Osteoblast (primary cell): ENCODE measurements around the gene VPS35L. TPM values are rescaled to one million over a fixed set of nuclear protein-coding genes. Genes with fewer than 3 reads are reported as not detected.

Source experiments
- DNase-seq: peaks from one replicate; pipeline ENCODE4 v3.0.0; 2011; ENCODE audit warnings: low spot score, mixed read lengths; ENCODE audit not compliant: insufficient read length; ENCODE audit errors: missing footprints
- H2AFZ ChIP-seq: 2 replicates; pipeline ENCODE4 v1.6.0; 2011; ENCODE audit warnings: mild to moderate bottlenecking, low read length
- H3K27ac ChIP-seq: 2 replicates; pipeline ENCODE4 v1.5.1; 2011; ENCODE audit warnings: mild to moderate bottlenecking, low read depth, low read length, moderate library complexity
- H3K27me3 ChIP-seq: 2 replicates; pipeline ENCODE4 v1.6.0; 2012; ENCODE audit warnings: mild to moderate bottlenecking, control low read depth, inconsistent platforms, low read length, moderate library complexity; ENCODE audit not compliant: insufficient read depth
- H3K36me3 ChIP-seq: 2 replicates; pipeline ENCODE4 v1.5.1; 2011; ENCODE audit warnings: mild to moderate bottlenecking, low read length, control low read depth, moderate library complexity; ENCODE audit not compliant: insufficient read depth
- H3K4me1 ChIP-seq: 2 replicates; pipeline ENCODE4 v1.5.1; 2011; ENCODE audit warnings: mild to moderate bottlenecking, low read length, control low read depth, moderate library complexity; ENCODE audit not compliant: insufficient read depth
- H3K4me2 ChIP-seq: 2 replicates; pipeline ENCODE4 v1.6.0; 2011; ENCODE audit warnings: mild to moderate bottlenecking, low read length; ENCODE audit not compliant: insufficient read depth
- H3K4me3 ChIP-seq: fragments of 200-600 bp; sonication (generic); 3 replicates; pipeline ENCODE4 v1.5.1; 2012; ENCODE audit warnings: mild to moderate bottlenecking, low read length, inconsistent platforms; ENCODE audit not compliant: insufficient read depth
- H3K79me2 ChIP-seq: 2 replicates; pipeline ENCODE4 v1.6.0; 2012; ENCODE audit warnings: mild to moderate bottlenecking, low read length, control low read depth, inconsistent platforms; ENCODE audit not compliant: insufficient read depth
- H3K9me3 ChIP-seq: 2 replicates; pipeline ENCODE4 v1.5.1; 2011; ENCODE audit warnings: low read depth, low read length, control low read depth
- H4K20me1 ChIP-seq: 2 replicates; pipeline ENCODE4 v1.6.0; 2012; ENCODE audit warnings: mild to moderate bottlenecking, low read length, control low read depth; ENCODE audit not compliant: insufficient read depth
- total RNA-seq: library from RNA; depleted of rRNA; stranded (reverse); fragments of >200 nt; gene quantifications from 2 replicates; pipeline ENCODE4 v1.2.3, GENCODE V29; 2012
- TF ChIP-seq, protein P1 (sequence below): IDR thresholded peaks from 2 replicates; pipeline ENCODE4 v1.5.1; 2011; ENCODE audit warnings: mild to moderate bottlenecking, low read depth, low read length, moderate library complexity; ENCODE audit errors: extremely low read depth

VPS35L gene
- total RNA-seq, 1 donor: 64.8 TPM

- H3K36me3 ChIP-seq: peaks cover 56% of the 10 kb centered on the region
- H3K4me1 ChIP-seq: peaks cover 9% of the 10 kb centered on the region
- peaks cover 13% of the 10 kb centered on the region for H3K79me2 ChIP-seq
- no peak overlapping the region for H3K4me2 ChIP-seq
- H3K4me3 ChIP-seq: no peak overlapping the region
- TF ChIP-seq, protein P1, sequence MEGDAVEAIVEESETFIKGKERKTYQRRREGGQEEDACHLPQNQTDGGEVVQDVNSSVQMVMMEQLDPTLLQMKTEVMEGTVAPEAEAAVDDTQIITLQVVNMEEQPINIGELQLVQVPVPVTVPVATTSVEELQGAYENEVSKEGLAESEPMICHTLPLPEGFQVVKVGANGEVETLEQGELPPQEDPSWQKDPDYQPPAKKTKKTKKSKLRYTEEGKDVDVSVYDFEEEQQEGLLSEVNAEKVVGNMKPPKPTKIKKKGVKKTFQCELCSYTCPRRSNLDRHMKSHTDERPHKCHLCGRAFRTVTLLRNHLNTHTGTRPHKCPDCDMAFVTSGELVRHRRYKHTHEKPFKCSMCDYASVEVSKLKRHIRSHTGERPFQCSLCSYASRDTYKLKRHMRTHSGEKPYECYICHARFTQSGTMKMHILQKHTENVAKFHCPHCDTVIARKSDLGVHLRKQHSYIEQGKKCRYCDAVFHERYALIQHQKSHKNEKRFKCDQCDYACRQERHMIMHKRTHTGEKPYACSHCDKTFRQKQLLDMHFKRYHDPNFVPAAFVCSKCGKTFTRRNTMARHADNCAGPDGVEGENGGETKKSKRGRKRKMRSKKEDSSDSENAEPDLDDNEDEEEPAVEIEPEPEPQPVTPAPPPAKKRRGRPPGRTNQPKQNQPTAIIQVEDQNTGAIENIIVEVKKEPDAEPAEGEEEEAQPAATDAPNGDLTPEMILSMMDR: no peak
- no peak overlapping the region for H2AFZ ChIP-seq
- no peaks in the 10 kb centered on the region for H3K27me3 ChIP-seq
- no peaks in the 10 kb centered on the region for H3K9me3 ChIP-seq
- H3K27ac ChIP-seq: no peak overlapping the region
- peaks cover 7% of the 10 kb centered on the region for H4K20me1 ChIP-seq
- peak; percentile 34 for DNase-seq
Observed at GRCh38 chr16:19706846-19707245, 151.3 kb downstream of the VPS35L start.

GRCh38 chr16:19707569-19708295 is 152.2 kb downstream of the VPS35L start:
- Histone ChIP-seq H3K9me3 (no peaks in the 10 kb centered on the region), H3K27me3 (no peaks in the 10 kb centered on the region), H3K27ac (no peak overlapping the region), H2AFZ (no peak overlapping the region), H3K36me3 (peaks cover 62% of the 10 kb centered on the region), H3K4me1 (peaks cover 9% of the 10 kb centered on the region), H3K4me2 (no peak overlapping the region), H3K4me3 (no peak overlapping the region), H4K20me1 (peaks cover 9% of the 10 kb centered on the region), H3K79me2 (peaks cover 22% of the 10 kb centered on the region)
- DNase-seq: peak; percentile 67
- TF ChIP-seq, protein P1: no peak

DNA sequence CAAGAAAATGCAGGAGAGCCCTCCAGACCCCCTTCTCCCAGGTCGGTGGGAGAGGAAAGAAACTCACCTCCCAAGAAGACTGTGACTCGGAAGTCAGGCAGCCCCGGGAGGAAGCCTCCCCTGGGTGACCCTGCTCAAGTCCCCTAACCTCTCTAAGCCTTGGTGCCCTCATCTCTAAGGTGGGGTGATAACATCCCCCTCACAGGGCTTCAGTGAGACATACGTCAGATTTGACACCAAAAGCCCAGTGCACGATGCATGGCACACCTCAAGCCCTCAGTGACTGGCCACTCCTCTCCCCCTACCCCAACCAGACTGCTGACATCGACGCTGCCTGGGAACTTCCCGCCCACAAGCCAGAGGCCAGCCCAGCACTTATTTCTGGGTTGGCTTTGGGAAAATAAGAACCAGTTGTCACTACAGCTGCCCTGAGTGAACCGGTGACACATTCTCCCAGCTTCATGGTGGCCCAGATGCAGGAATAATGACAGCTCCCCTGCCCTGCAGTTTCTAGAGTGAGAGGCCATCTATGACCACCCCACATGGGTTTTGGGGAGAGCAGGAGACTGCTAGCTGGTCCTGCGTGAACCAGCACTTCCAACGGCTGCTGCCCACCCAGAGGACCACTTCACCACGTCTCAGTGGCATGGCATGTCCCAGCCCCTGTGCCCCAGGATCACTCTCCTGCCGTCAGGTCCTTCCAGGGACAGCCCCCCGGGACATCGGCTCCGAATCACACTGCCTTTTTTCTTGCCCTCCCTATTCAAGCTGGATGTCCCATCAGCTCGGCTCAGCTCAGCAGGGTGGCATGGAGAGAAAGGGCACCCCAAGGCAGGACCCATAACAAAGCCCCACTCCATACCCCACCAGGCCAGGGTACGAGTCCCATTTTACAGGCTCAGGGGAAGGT is 153.0 kb downstream of the VPS35L start:
- no peak overlapping the region for H3K4me3 ChIP-seq
- H3K27ac ChIP-seq: no peak overlapping the region
- no peak overlapping the region for H2AFZ ChIP-seq
- peaks cover 12% of the 10 kb centered on the region for H4K20me1 ChIP-seq
- H3K4me1 ChIP-seq: peaks cover 9% of the 10 kb centered on the region
- H3K36me3 ChIP-seq: peaks cover 57% of the 10 kb centered on the region
- TF ChIP-seq, protein P1: no peak
- no peaks in the 10 kb centered on the region for H3K27me3 ChIP-seq
- no peak for DNase-seq
- no peak overlapping the region for H3K4me2 ChIP-seq
- H3K9me3 ChIP-seq: no peaks in the 10 kb centered on the region
- peaks cover 24% of the 10 kb centered on the region for H3K79me2 ChIP-seq
